Measurements from ENCODE around the gene CHST5.
"Not testable (repeated sequence)": the region's sequence is repeated elsewhere in the genome, so short reads cannot be mapped to it uniquely, and the experiment has no call there.

Gene CHST5

DNA sequence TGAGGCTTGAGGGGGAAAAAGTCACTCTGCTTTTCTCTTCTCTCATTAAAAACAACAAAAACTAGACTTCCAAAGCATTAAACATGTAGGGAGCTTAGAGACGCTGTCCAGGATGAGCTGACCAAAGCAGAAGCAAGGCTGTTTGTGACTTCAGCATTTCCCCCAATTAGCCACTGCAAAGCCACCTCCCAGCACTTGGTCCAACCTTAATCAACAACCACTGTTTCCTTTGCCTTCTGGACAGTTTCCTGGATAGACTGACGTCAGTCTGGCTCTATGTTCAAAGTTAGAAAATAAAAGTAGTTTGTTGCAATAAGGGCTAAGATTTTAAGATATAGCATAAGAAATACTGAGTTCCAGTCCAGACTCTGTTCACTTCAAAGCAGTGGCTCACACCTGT, 17.0 kb upstream of the CHST5 start:
- Histone ChIP-seq H3K4me3 (ENCODE audit: insufficient read depth, low read depth, low read length) (no peak overlapping the region), H3K4me1 (ENCODE audit: control insufficient read depth, insufficient read depth, low read length) (peaks cover 5% of the 10 kb centered on the region), H3K27ac (ENCODE audit: insufficient read depth, low read depth, low read length, poor library complexity, severe bottlenecking) (no peak overlapping the region), H3K27me3 (ENCODE audit: control insufficient read depth, insufficient read depth, low read length, poor library complexity, severe bottlenecking) (no peaks in the 10 kb centered on the region), H3K36me3 (ENCODE audit: control insufficient read depth, insufficient read depth, low read length) (no peaks in the 10 kb centered on the region), H3K9me3 (ENCODE audit: control insufficient read depth, low read length) (no peaks in the 10 kb centered on the region)
- 91 to 96% methylated on average over 2 of the region's 2 CpGs for WGBS, 2 experiments

GRCh38 chr16:75550211-75550662, 14.3 kb upstream of the CHST5 start:
- H3K4me1 ChIP-seq (ENCODE audit: control insufficient read depth, insufficient read depth, low read length), result no peaks in the 10 kb centered on the region
- WGBS, 2 experiments, result 69% methylated on average over 6 to 7 of the region's 7 CpGs
- no peaks in the 10 kb centered on the region for H3K36me3 ChIP-seq (ENCODE audit: control insufficient read depth, insufficient read depth, low read length)
- no peak overlapping the region for H3K4me3 ChIP-seq (ENCODE audit: insufficient read depth, low read depth, low read length)
- no peak overlapping the region for H3K27ac ChIP-seq (ENCODE audit: insufficient read depth, low read depth, low read length, poor library complexity, severe bottlenecking)
- H3K9me3 ChIP-seq (ENCODE audit: control insufficient read depth, low read length), result no peaks in the 10 kb centered on the region
- no peaks in the 10 kb centered on the region for H3K27me3 ChIP-seq (ENCODE audit: control insufficient read depth, insufficient read depth, low read length, poor library complexity, severe bottlenecking)

DNA sequence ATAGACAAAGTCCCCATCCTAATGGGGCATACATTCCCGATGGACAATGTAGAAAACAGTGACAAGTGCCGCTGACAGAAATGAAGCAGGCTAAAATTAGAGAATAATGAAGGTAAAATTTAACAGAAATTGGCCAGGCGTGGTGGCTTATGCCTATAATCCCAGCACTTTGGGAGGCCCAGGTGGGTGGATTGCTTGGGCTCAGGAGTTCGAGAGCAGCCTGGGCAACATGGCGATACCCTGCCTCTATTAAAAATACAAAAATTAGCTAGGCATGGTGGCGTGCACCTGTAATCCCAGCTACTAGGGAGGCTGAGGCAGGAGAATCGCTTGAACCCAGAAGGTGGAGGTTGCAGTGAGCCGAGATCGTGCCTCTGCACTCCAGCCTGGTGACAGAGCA, 12.5 kb upstream of the CHST5 start:
- H3K27ac ChIP-seq (ENCODE audit: insufficient read depth, low read depth, low read length, poor library complexity, severe bottlenecking); H3K36me3 ChIP-seq (ENCODE audit: control insufficient read depth, insufficient read depth, low read length); H3K4me1 ChIP-seq (ENCODE audit: control insufficient read depth, insufficient read depth, low read length); H3K27me3 ChIP-seq (ENCODE audit: control insufficient read depth, insufficient read depth, low read length, poor library complexity, severe bottlenecking); H3K4me3 ChIP-seq (ENCODE audit: insufficient read depth, low read depth, low read length); H3K9me3 ChIP-seq (ENCODE audit: control insufficient read depth, low read length): not testable (repeated sequence)
- 93 to 96% methylated on average over 9 of the region's 9 CpGs for WGBS, 2 experiments

- no peaks in the 10 kb centered on the region for H3K27me3 ChIP-seq (ENCODE audit: control insufficient read depth, insufficient read depth, low read length, poor library complexity, severe bottlenecking)
- 92 to 96% methylated on average over 7 of the region's 7 CpGs for WGBS, 2 experiments
- no peak overlapping the region for H3K27ac ChIP-seq (ENCODE audit: insufficient read depth, low read depth, low read length, poor library complexity, severe bottlenecking)
- H3K9me3 ChIP-seq (ENCODE audit: control insufficient read depth, low read length), result no peaks in the 10 kb centered on the region
- no peaks in the 10 kb centered on the region for H3K4me1 ChIP-seq (ENCODE audit: control insufficient read depth, insufficient read depth, low read length)
- no peak overlapping the region for H3K4me3 ChIP-seq (ENCODE audit: insufficient read depth, low read depth, low read length)
- H3K36me3 ChIP-seq (ENCODE audit: control insufficient read depth, insufficient read depth, low read length), result no peaks in the 10 kb centered on the region
Observed at GRCh38 chr16:75546293-75546692, 10.4 kb upstream of the CHST5 start.

- not testable (repeated sequence) for H3K36me3 ChIP-seq (ENCODE audit: control insufficient read depth, insufficient read depth, low read length); H3K27me3 ChIP-seq (ENCODE audit: control insufficient read depth, insufficient read depth, low read length, poor library complexity, severe bottlenecking); H3K4me1 ChIP-seq (ENCODE audit: control insufficient read depth, insufficient read depth, low read length); H3K4me3 ChIP-seq (ENCODE audit: insufficient read depth, low read depth, low read length); H3K27ac ChIP-seq (ENCODE audit: insufficient read depth, low read depth, low read length, poor library complexity, severe bottlenecking); H3K9me3 ChIP-seq (ENCODE audit: control insufficient read depth, low read length)
- no CpG with 5 or more reads among the region's 1 CpG for WGBS, 2 experiments
Observed at GRCh38 chr16:75545879-75546278, 10.0 kb upstream of the CHST5 start.

GRCh38 chr16:75542462-75542861, 6.6 kb upstream of the CHST5 start:
- H3K36me3 ChIP-seq (ENCODE audit: control insufficient read depth, insufficient read depth, low read length); H3K4me3 ChIP-seq (ENCODE audit: insufficient read depth, low read depth, low read length); H3K4me1 ChIP-seq (ENCODE audit: control insufficient read depth, insufficient read depth, low read length); H3K9me3 ChIP-seq (ENCODE audit: control insufficient read depth, low read length); H3K27ac ChIP-seq (ENCODE audit: insufficient read depth, low read depth, low read length, poor library complexity, severe bottlenecking); H3K27me3 ChIP-seq (ENCODE audit: control insufficient read depth, insufficient read depth, low read length, poor library complexity, severe bottlenecking): not testable (repeated sequence)
- 92 to 95% methylated on average over 7 to 8 of the region's 8 CpGs for WGBS, 2 experiments

DNA sequence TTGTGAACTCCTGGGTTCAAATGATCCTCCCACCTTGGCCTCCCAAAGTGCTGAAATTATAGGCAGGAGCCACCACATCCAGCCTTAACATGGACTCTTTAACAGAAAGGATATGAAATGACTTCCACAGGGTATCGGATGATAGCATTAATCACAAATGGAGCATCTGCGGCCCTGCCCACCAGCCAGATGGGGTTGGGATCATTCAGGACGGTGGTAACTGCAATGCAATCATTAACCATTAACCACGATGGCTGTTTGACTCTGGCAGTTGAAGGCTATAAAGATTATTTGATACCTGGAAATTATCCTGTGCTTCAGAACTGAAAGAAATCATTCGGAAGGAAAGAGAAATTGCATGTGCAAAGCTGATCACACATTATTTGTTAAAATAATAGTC, 5.3 kb upstream of the CHST5 start:
- H3K27ac ChIP-seq (ENCODE audit: insufficient read depth, low read depth, low read length, poor library complexity, severe bottlenecking), result no peak overlapping the region

DNA sequence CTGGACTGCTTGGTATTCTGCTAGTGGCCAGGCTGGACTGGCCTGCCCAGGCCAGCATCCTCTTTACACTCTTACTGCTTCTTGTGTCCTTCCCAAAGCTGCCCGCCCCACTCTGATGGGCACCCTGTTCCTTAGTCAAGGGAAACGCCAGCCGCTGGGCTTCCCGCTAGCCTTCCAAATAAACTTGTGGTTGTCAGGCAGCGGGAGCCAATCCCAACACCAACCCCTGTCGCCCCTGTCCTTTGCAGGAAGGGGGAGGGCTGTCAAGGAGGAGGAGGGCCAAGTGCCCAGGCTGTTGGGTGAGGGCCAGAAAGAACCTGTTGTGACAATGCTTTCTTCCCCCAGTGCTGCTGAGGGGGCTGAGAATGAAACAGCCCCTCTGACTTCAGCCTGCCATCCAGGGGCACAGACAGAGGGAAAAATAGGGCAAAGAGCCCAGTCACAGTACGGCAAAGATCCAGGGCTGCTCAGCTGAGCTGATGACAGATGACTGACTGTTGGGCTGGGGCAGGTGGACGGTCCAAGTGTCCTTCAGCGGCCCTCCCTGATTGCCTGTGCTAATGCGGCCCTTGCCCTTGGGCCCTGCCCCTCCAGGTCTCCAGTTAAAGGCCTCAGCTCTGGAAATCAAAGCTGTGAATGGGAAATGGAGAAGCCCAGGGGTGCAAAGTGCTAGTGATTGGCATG, 3.1 kb upstream of the CHST5 start:
- not testable (repeated sequence) for H3K4me1 ChIP-seq (ENCODE audit: control insufficient read depth, insufficient read depth, low read length); H3K9me3 ChIP-seq (ENCODE audit: control insufficient read depth, low read length); H3K27me3 ChIP-seq (ENCODE audit: control insufficient read depth, insufficient read depth, low read length, poor library complexity, severe bottlenecking); H3K27ac ChIP-seq (ENCODE audit: insufficient read depth, low read depth, low read length, poor library complexity, severe bottlenecking); H3K4me3 ChIP-seq (ENCODE audit: insufficient read depth, low read depth, low read length); H3K36me3 ChIP-seq (ENCODE audit: control insufficient read depth, insufficient read depth, low read length)
- 84 to 86% methylated on average over 2 of the region's 10 CpGs for WGBS, 2 experiments

More for the DNA sequence above, 5.3 kb upstream of the CHST5 start:
- H3K36me3 ChIP-seq (ENCODE audit: control insufficient read depth, insufficient read depth, low read length), result no peaks in the 10 kb centered on the region
- no peaks in the 10 kb centered on the region for H3K9me3 ChIP-seq (ENCODE audit: control insufficient read depth, low read length)
- no peaks in the 10 kb centered on the region for H3K27me3 ChIP-seq (ENCODE audit: control insufficient read depth, insufficient read depth, low read length, poor library complexity, severe bottlenecking)
- WGBS, 2 experiments, result 91 to 96% methylated on average over 4 to 5 of the region's 5 CpGs
- no peak overlapping the region for H3K4me3 ChIP-seq (ENCODE audit: insufficient read depth, low read depth, low read length)
- no peaks in the 10 kb centered on the region for H3K4me1 ChIP-seq (ENCODE audit: control insufficient read depth, insufficient read depth, low read length)

DNA sequence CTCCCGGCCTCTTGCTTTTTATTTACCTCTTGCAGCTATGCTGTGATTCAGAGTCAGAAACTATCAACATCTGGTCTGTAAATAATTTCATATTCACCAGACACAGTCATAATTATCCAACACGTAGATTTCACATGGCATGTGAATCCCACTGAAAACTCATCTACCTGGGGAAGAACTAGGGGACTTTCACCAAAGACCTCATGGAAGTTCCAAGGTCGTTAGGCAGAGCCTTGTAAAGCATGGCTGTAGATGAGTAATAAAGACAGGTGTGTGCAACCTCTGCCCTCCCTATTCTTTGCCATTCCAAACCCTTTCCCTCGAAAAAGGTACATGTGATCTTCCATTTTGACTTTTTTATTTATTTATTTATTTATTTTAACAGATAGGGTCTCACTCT, 1.9 kb upstream of the CHST5 start:
- no peak overlapping the region for H3K27ac ChIP-seq (ENCODE audit: insufficient read depth, low read depth, low read length, poor library complexity, severe bottlenecking)
- WGBS, 2 experiments, result 89 to 94% methylated on average over 3 to 4 of the region's 4 CpGs
- H3K36me3 ChIP-seq (ENCODE audit: control insufficient read depth, insufficient read depth, low read length), result no peaks in the 10 kb centered on the region
- no peaks in the 10 kb centered on the region for H3K4me1 ChIP-seq (ENCODE audit: control insufficient read depth, insufficient read depth, low read length)
- H3K4me3 ChIP-seq (ENCODE audit: insufficient read depth, low read depth, low read length), result no peak overlapping the region
- H3K9me3 ChIP-seq (ENCODE audit: control insufficient read depth, low read length), result no peaks in the 10 kb centered on the region
- H3K27me3 ChIP-seq (ENCODE audit: control insufficient read depth, insufficient read depth, low read length, poor library complexity, severe bottlenecking), result no peaks in the 10 kb centered on the region

GRCh38 chr16:75535211-75535843, 581 bp downstream of the CHST5 start:
- Histone ChIP-seq H3K27me3 (ENCODE audit: control insufficient read depth, insufficient read depth, low read length, poor library complexity, severe bottlenecking) (no peaks in the 10 kb centered on the region), H3K36me3 (ENCODE audit: control insufficient read depth, insufficient read depth, low read length) (no peaks in the 10 kb centered on the region), H3K27ac (ENCODE audit: insufficient read depth, low read depth, low read length, poor library complexity, severe bottlenecking) (no peak overlapping the region), H3K4me1 (ENCODE audit: control insufficient read depth, insufficient read depth, low read length) (no peaks in the 10 kb centered on the region), H3K4me3 (ENCODE audit: insufficient read depth, low read depth, low read length) (no peak overlapping the region), H3K9me3 (ENCODE audit: control insufficient read depth, low read length) (no peaks in the 10 kb centered on the region)
- WGBS, 2 experiments, result 93 to 95% methylated on average over 34 of the region's 34 CpGs
